ENCODE data around the gene HAP1.

Gene HAP1

DNA sequence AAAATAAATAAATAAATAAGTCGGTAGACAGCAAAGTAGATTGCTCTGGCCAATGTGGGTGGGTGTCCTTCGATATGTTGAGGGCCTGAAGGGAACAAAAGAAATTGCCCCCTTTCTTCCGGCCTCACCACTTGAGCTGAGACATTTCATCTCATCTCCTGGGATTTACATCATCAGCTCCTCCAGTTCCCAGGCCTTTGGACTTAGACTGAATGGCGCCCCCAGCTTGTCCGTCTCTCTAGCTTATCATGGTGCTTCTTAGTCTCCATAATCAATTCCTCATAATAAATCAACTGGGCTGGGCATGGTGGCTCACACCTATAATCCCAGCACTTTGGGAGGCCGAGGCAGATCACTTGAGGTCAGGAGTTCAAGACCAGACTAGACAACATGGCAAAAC is 13.8 kb upstream of the HAP1 start:
- no peak for DNase-seq
- TF ChIP-seq GATA1 (IDR thresholded peaks at IDR 0.05; ENCODE audit: low read depth, low read length) (no peak), POLR2A (IDR thresholded peaks at IDR 0.05; ENCODE audit: low read length) (no peak)

- TF ChIP-seq GATA1 (IDR thresholded peaks at IDR 0.05; ENCODE audit: low read depth, low read length) = no peak
- no peak for TF ChIP-seq POLR2A (IDR thresholded peaks at IDR 0.05; ENCODE audit: low read length)
- DNase-seq = no peak
These were observed 7.3 kb upstream of the HAP1 start for GRCh38 chr17:41741709-41742108.

DNA sequence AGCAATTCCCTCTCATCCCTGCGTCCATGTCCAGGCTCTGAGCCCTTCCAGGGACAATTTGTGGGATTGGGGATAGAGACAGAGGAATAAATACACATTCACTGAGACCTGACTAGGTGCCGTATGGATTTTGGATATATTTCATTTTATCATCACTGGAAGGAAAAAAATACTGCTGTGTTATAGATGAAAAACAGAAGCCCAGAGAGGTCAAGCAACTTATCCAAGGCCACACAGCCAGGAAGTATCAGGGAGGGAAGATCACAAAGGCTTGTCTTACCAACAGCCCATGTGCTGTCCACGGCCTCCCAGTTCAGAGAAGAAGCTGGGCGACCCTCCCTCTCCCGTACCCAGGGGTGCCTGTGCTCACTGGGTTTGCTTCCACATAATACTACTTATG is 6.1 kb upstream of the HAP1 start:
- no peak for TF ChIP-seq GATA1 (IDR thresholded peaks at IDR 0.05; ENCODE audit: low read depth, low read length)
- DNase-seq = no peak

- no peak for TF ChIP-seq GATA1 (IDR thresholded peaks at IDR 0.05; ENCODE audit: low read depth, low read length)
- no peak for DNase-seq
These were observed 5.4 kb upstream of the HAP1 start for GRCh38 chr17:41739661-41740352.

GRCh38 chr17:41738801-41739112 is 4.3 kb upstream of the HAP1 start:
- TF ChIP-seq GATA1 (IDR thresholded peaks at IDR 0.05; ENCODE audit: low read depth, low read length) (no peak), POLR2A (IDR thresholded peaks at IDR 0.05; ENCODE audit: low read length) (no peak)
- no peak for DNase-seq

- TF ChIP-seq GATA1 (IDR thresholded peaks at IDR 0.05; ENCODE audit: low read depth, low read length) = no peak
- TF ChIP-seq POLR2A (IDR thresholded peaks at IDR 0.05; ENCODE audit: low read length) = no peak
- peak; percentile 75 to 87 for DNase-seq
These were observed 3.8 kb upstream of the HAP1 start for GRCh38 chr17:41738077-41738800.

GRCh38 chr17:41737680-41738023 is 3.2 kb upstream of the HAP1 start:
- DNase-seq = no peak
- TF ChIP-seq POLR2A (IDR thresholded peaks at IDR 0.05; ENCODE audit: low read length) = no peak
- TF ChIP-seq GATA1 (IDR thresholded peaks at IDR 0.05; ENCODE audit: low read depth, low read length) = no peak

DNA sequence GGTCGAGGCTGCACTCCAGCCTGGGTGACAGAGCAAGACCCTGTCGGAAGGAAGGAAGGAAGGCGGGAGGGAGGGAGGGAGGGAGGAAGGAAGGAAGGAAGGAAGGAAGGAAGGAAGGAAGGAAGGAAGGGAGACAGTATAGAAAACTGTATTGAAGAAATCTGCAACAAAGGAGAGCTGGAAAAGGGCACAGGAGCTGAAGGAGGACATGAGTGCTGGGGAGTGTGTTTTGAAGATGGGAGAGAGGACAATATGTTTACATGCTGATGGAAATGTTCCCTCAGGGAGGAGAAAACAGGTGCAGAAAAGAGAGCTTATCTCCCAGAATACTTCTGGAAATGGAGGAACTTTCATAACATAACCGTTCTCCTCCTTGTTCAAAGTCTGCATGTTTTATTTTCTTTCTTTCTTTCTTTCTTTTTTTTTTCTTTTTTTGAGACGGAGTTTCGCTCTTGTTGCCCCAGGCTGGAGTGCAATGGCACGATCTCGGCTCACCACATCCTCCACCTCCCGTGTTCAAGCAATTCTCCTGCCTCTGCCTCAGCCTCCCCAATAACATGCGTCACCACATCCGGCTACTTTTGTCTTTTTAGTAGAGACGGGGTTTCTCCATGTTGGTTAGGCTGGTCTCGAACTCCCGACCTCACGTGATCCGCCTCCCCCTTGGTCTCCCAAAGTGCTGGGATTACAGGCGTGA is 2.7 kb upstream of the HAP1 start:
- DNase-seq = no peak
- TF ChIP-seq GATA1 (IDR thresholded peaks at IDR 0.05; ENCODE audit: low read depth, low read length) = no peak
- no peak for TF ChIP-seq POLR2A (IDR thresholded peaks at IDR 0.05; ENCODE audit: low read length)

DNA sequence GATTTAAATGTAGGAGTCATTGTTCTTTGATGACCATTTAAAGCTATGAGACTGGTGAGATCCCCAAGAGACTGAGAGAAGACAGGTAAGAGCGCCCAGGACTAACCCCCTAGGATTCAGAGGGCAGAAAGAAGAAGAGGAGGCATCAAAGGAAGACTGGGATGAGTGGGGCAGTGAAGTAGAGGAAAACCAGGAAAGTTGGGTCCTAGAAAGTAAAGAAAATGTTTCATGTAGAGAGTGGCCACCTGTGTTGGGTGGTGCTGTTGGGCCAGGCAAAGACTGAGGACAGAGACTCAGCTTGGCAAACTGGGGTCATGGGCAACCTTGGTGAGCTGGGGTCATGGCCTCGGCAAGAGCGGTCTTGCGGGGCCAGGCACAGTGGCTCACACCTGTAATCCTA is 1.3 kb upstream of the HAP1 start:
- no peak for DNase-seq
- TF ChIP-seq GATA1 (IDR thresholded peaks at IDR 0.05; ENCODE audit: low read depth, low read length) (no peak), POLR2A (IDR thresholded peaks at IDR 0.05; ENCODE audit: low read length) (no peak)

- DNase-seq = no peak
- no peak for TF ChIP-seq POLR2A (IDR thresholded peaks at IDR 0.05; ENCODE audit: low read length)
These were observed 488 bp upstream of the HAP1 start for GRCh38 chr17:41734949-41735313.

DNA sequence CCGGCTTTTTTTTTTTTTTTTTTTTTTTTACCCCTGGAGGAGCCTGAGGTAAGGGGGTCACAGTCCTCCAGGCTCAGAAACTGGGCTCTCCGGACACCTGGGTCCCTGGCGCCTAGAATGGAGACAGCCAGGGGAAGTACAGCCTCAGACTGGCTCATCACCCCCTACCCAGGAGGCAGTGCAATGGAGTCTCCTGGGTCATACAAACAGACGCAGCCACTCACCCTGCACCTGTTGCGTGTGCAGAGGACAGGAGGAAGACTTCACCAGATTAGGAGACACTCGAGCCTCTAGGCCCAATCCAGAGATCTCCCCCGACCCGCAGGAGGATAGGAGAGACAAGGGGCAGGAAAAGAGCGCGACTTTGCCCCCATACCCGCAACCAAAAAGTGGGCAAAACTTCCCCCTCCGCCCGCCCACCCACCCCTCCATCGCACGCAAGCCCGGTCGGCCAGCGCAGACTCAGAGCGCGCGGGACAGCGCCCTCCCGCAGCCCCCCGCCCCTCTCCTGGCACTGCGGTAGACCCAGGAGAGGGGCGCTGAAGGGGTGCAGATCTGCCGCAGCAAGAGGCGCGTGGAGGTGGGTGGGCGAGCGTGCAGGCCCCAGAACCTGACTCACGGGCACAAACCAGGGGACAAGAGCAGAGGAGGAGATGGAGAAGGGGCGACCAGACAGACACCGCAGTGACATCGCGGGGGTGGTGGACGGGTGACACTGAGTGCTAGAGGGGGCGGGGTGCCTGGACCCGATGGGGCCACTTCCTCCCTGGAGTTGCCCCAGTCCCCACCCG is 900 bp downstream of the HAP1 start:
- TF ChIP-seq GATA1 (IDR thresholded peaks at IDR 0.05; ENCODE audit: low read depth, low read length) (no peak), POLR2A (IDR thresholded peaks at IDR 0.05; ENCODE audit: low read length) (no peak)
- no peak for DNase-seq

GRCh38 chr17:41731836-41732235 is 2.6 kb downstream of the HAP1 start:
- no peak for DNase-seq
- TF ChIP-seq POLR2A (IDR thresholded peaks at IDR 0.05; ENCODE audit: low read length) (no peak), GATA1 (IDR thresholded peaks at IDR 0.05; ENCODE audit: low read depth, low read length) (no peak)

GRCh38 chr17:41730479-41730878 is 4.0 kb downstream of the HAP1 start:
- DNase-seq = no peak
- TF ChIP-seq POLR2A (IDR thresholded peaks at IDR 0.05; ENCODE audit: low read length) (no peak), GATA1 (IDR thresholded peaks at IDR 0.05; ENCODE audit: low read depth, low read length) (no peak)

- no peak for TF ChIP-seq POLR2A (IDR thresholded peaks at IDR 0.05; ENCODE audit: low read length)
These were observed 6.4 kb downstream of the HAP1 start for GRCh38 chr17:41728056-41728455.

More at GRCh38 chr17:41728056-41728455, 6.4 kb downstream of the HAP1 start:
- no peak for DNase-seq
